Smooth muscle cell of bladder (primary cell): ENCODE measurements around the gene FAM47C. TPM values are rescaled to one million over a fixed set of nuclear protein-coding genes. Genes with fewer than 3 reads are reported as not detected.

ENCODE experiments used
- total RNA-seq: library from RNA; depleted of rRNA; stranded (reverse); fragments of >200 nt; gene quantifications from 2 replicates; pipeline ENCODE4 v1.2.3, GENCODE V29; 2014

FAM47C gene
- total RNA-seq, result not detected in 2 replicates

DNA sequence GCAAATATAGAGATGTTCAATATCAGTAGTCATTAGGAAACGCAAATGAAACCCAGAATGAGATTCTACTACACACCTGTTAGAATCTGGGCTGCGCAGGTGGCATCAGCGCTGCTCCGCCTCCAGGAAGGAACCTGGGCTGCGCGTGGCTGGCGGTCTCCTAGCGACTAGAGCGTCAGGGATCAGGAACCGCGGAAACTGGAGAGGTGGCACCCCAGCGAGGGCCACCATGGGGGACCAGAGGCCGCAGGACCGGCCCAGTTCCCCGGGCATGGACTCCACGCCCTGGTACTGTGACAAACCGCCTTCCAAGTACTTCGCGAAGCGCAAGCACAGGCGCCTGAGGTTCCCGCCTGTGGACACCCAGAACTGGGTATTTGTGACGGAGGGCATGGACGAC is at the start of gene FAM47C:
TSS of gene FAM47C (plus strand) at position 185 of the 400 bp plus-strand sequence. CDS start at position 230, 45 bp downstream.

